Spleen (tissue), 7 donors: ENCODE measurements around the gene SLC7A11.

Experiments used
- POLR2A ChIP-seq, 3 donors: fragments of 450-650 bp; IDR thresholded peaks; one replicate each; pipeline ENCODE4 v1.5.1; 2017; ENCODE audit warnings: antibody characterized with exemption in 3 of 3, mild to moderate bottlenecking in 1 of 3
- POLR2AphosphoS5 ChIP-seq, 3 donors: sonication (generic); formaldehyde crosslinking; IDR thresholded peaks; one replicate each; pipeline ENCODE4 v1.5.1; 2017; ENCODE audit warnings: antibody characterized with exemption in 3 of 3
- TF ChIP-seq, protein P1 (sequence below), 11 experiments: fragments of 200-600 bp in 7 of 11; fragments of 450-650 bp in 4 of 11; sonication (generic) in 4 of 11; IDR thresholded peaks in 8 of 11; conservative IDR thresholded peaks in 3 of 11; 1 replicate in 7 of 11; 2 replicates in 4 of 11; pipeline versions ENCODE4 v1.4.0 to v1.8.0; 2016 to 2021; ENCODE audit warnings: antibody characterized with exemption in 11 of 11, inconsistent platforms in 4 of 11, mild to moderate bottlenecking in 1 of 11
- donor health status: DM: no; HTN: no; CAD: no; lungs with moderate emphysema.
- donor health status: DM: no; HTN: no; CAD: no.
- donor health status: DM: no; HTN: no; CAD: no.

GRCh38 chr4:138158746-138159297 lies 83.3 kb downstream of the SLC7A11 start:
- TF ChIP-seq, protein P1, sequence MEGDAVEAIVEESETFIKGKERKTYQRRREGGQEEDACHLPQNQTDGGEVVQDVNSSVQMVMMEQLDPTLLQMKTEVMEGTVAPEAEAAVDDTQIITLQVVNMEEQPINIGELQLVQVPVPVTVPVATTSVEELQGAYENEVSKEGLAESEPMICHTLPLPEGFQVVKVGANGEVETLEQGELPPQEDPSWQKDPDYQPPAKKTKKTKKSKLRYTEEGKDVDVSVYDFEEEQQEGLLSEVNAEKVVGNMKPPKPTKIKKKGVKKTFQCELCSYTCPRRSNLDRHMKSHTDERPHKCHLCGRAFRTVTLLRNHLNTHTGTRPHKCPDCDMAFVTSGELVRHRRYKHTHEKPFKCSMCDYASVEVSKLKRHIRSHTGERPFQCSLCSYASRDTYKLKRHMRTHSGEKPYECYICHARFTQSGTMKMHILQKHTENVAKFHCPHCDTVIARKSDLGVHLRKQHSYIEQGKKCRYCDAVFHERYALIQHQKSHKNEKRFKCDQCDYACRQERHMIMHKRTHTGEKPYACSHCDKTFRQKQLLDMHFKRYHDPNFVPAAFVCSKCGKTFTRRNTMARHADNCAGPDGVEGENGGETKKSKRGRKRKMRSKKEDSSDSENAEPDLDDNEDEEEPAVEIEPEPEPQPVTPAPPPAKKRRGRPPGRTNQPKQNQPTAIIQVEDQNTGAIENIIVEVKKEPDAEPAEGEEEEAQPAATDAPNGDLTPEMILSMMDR (IDR thresholded peaks at IDR 0.05 in 8 of 11, conservative IDR thresholded peaks at IDR 0.05 in 3 of 11): no peak
- TF ChIP-seq POLR2AphosphoS5 (IDR thresholded peaks at IDR 0.05): no peak
- no peak for TF ChIP-seq POLR2A (IDR thresholded peaks at IDR 0.05)
